K562 (cell line): ENCODE data around the gene SART1. TPM values are rescaled to one million over a fixed set of nuclear protein-coding genes. Genes with fewer than 3 reads are reported as not detected.

Source experiments
- CREM ChIP-seq: IDR thresholded peaks from 2 replicates; pipeline ENCODE4 v1.6.1; 2014; ENCODE audit warnings: antibody characterized with exemption, low read depth
- GATA2 ChIP-seq: sonication (generic); formaldehyde crosslinking; IDR thresholded peaks from 2 replicates; pipeline ENCODE4 v1.4.0; 2020; ENCODE audit warnings: mild to moderate bottlenecking, missing genetic modification reagents
- GTF2A2 ChIP-seq: IDR thresholded peaks from 2 replicates; pipeline ENCODE4 v1.6.1; 2016; ENCODE audit warnings: mild to moderate bottlenecking, missing genetic modification characterization, missing compliant biosample characterization
- HNRNPLL ChIP-seq: fragments of 200-400 bp; formaldehyde crosslinking; IDR thresholded peaks from 2 replicates; pipeline ENCODE4 v1.6.1; 2017; ENCODE audit warnings: low read length, low read depth, mild to moderate bottlenecking; ENCODE audit not compliant: poor library complexity, severe bottlenecking
- MBD2 ChIP-seq: sonication (generic); IDR thresholded peaks from 2 replicates; pipeline ENCODE4 v1.6.1; 2016; ENCODE audit warnings: low read depth, borderline replicate concordance
- NCOA1 ChIP-seq: fragments of 450-650 bp; IDR thresholded peaks from 2 replicates; pipeline ENCODE4 v1.6.1; 2016; ENCODE audit warnings: low read depth
- NCOR1 ChIP-seq: fragments of 450-650 bp; IDR thresholded peaks from 2 replicates; pipeline ENCODE4 v1.6.1; 2016; ENCODE audit warnings: mild to moderate bottlenecking, moderate library complexity
- NFATC3 ChIP-seq: fragments of 450-650 bp; IDR thresholded peaks from 2 replicates; pipeline ENCODE4 v1.6.1; 2017; ENCODE audit warnings: mild to moderate bottlenecking
- NFIC ChIP-seq: fragments of 450-650 bp; IDR thresholded peaks from 2 replicates; pipeline ENCODE4 v1.6.1; 2017; ENCODE audit warnings: mild to moderate bottlenecking, inconsistent platforms
- POLR2G ChIP-seq: fragments of 200-400 bp; formaldehyde crosslinking; IDR thresholded peaks from 2 replicates; pipeline ENCODE4 v1.6.1; 2017; ENCODE audit warnings: low read depth, mild to moderate bottlenecking, antibody characterized with exemption, low read length, moderate library complexity
- RAD21 ChIP-seq, 2 experiments: fragments of 250-450 bp in 1 of 2; fragments of 450-650 bp in 1 of 2; sonication (Bioruptor Pico) in 1 of 2; formaldehyde crosslinking in 1 of 2; IDR thresholded peaks in 1 of 2; conservative IDR thresholded peaks in 1 of 2; 2 replicates each; pipeline versions ENCODE4 v1.4.0 to v1.8.0; 2020 to 2022; ENCODE audit warnings: mild to moderate bottlenecking in 2 of 2, moderate library complexity in 1 of 2
- RNF2 ChIP-seq: sonication (generic); IDR thresholded peaks from 2 replicates; pipeline ENCODE4 v1.6.1; 2016
- SMC3 ChIP-seq: conservative IDR thresholded peaks from 2 replicates; pipeline ENCODE4 v1.6.1; 2011; ENCODE audit warnings: low read depth, low read length, improper control_type of control experiment; ENCODE audit not compliant: insufficient read depth
- ZNF431 ChIP-seq: sonication (generic); formaldehyde crosslinking; IDR thresholded peaks from 2 replicates; pipeline ENCODE4 v1.8.0; 2022; ENCODE audit warnings: mild to moderate bottlenecking, missing genetic modification reagents
- ZNF436 ChIP-seq: fragments of 250-450, 450-650 bp; sonication (Bioruptor Pico); formaldehyde crosslinking; IDR thresholded peaks from 2 replicates; pipeline ENCODE4 v1.7.0; 2020; ENCODE audit warnings: mild to moderate bottlenecking
- ZNF830 ChIP-seq: fragments of 250-450 bp; sonication (Bioruptor Pico); IDR thresholded peaks from 2 replicates; pipeline ENCODE4 v1.5.0; 2021; ENCODE audit warnings: mild to moderate bottlenecking
- polyA plus RNA-seq, 8 experiments: library from polyadenylated mRNA; depleted of rRNA in 4 of 8; stranded (reverse) in 5 of 8; unstranded in 3 of 8; fragments of >200 nt; fragmentation: Nextera tagmentation in 2 of 8; fragmentation: Illumina TruSeq in 1 of 8; extraction: Ambion mirVana in 2 of 8; extraction: Trizol in 1 of 8; gene quantifications; 2 replicates each; pipeline versions ENCODE4 v1.2.1 to v1.2.3, GENCODE V29; 2011 to 2014; ENCODE audit warnings: inconsistent platforms in 1 of 8, missing spikeins in 1 of 8
- total RNA-seq, 7 experiments: library from RNA; depleted of rRNA in 6 of 7; stranded (reverse); fragments of >200 nt in 6 of 7; fragmentation: Illumina TruSeq in 2 of 7; extraction: Trizol in 2 of 7; gene quantifications; 2 replicates each; pipeline versions ENCODE4 v1.2.1 to v1.2.3, GENCODE V29; 2011 to 2021; ENCODE audit warnings: low replicate concordance in 1 of 7
- TF ChIP-seq, protein P1 (sequence below): fragments of 200-800 bp; sonication (Bioruptor generic); IDR thresholded peaks from 2 replicates; pipeline ENCODE4 v1.6.1; 2017; ENCODE audit warnings: missing genetic modification characterization, missing compliant biosample characterization
- TF ChIP-seq, protein P2 (sequence below): fragments of 250-450 bp; sonication (Bioruptor Pico); IDR thresholded peaks from 2 replicates; pipeline ENCODE4 v1.5.0; 2021
- TF ChIP-seq, protein P3 (sequence below): IDR thresholded peaks from 2 replicates; pipeline ENCODE4 v1.6.1; 2014; ENCODE audit warnings: antibody characterized with exemption
- TF ChIP-seq, protein P4 (sequence below): sonication (generic); formaldehyde crosslinking; IDR thresholded peaks from 2 replicates; pipeline ENCODE4 v1.8.0; 2023; ENCODE audit warnings: mild to moderate bottlenecking, missing genetic modification reagents
- TF ChIP-seq, protein P5 (sequence below), 2 experiments: fragments of 450-650 bp in 1 of 2; sonication (generic) in 1 of 2; formaldehyde crosslinking in 1 of 2; IDR thresholded peaks in 1 of 2; conservative IDR thresholded peaks in 1 of 2; 2 replicates each; pipeline versions ENCODE4 v1.6.1 to v1.8.1; 2016 to 2023; ENCODE audit warnings: mild to moderate bottlenecking in 2 of 2, moderate library complexity in 2 of 2, inconsistent platforms in 1 of 2, missing genetic modification reagents in 1 of 2

The SART1 gene
- total and polyA plus RNA-seq, 9 of the 15 experiments (the other 6 are each of a cell fraction or from before 2014, with no cell fraction given) = 4.8 to 84.1 (median 31.7) TPM

DNA sequence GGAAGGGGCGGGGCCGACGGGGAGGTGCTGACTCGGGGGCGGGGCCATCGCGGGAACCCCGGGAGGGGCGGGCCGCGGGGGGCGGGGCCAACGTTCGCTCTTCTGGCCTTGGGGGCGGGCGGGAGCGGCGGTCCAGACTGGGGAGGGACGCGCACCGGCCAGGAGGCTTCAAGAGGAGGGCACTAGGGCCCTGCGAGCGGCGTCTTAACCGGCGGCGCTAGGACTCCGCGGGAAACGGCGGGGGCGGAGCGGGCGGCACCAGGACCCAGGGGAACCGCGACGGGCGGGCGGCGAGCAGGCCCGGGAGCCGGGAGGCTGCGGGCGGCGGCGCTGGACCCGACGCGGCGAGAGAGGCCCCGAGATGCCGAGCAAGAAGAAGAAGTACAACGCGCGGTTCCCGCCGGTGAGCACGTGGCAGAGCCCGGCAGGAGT is 42.4 kb upstream of the SART1 start, which contains the start of gene DRAP1 (continued):
- TF ChIP-seq RAD21 (CRISPR knock-in tag; conservative IDR thresholded peaks at IDR 0.05 in 1 of 2, IDR thresholded peaks at IDR 0.05 in 1 of 2) = peak; percentile 47 to 57
- no peak for TF ChIP-seq ZNF830 (CRISPR knock-in tag)
- TF ChIP-seq, protein P1, sequence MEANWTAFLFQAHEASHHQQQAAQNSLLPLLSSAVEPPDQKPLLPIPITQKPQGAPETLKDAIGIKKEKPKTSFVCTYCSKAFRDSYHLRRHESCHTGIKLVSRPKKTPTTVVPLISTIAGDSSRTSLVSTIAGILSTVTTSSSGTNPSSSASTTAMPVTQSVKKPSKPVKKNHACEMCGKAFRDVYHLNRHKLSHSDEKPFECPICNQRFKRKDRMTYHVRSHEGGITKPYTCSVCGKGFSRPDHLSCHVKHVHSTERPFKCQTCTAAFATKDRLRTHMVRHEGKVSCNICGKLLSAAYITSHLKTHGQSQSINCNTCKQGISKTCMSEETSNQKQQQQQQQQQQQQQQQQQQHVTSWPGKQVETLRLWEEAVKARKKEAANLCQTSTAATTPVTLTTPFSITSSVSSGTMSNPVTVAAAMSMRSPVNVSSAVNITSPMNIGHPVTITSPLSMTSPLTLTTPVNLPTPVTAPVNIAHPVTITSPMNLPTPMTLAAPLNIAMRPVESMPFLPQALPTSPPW (CRISPR knock-in tag) = peak; percentile 94
- TF ChIP-seq ZNF431 (CRISPR knock-in tag) = peak; percentile 74
- TF ChIP-seq, protein P2, sequence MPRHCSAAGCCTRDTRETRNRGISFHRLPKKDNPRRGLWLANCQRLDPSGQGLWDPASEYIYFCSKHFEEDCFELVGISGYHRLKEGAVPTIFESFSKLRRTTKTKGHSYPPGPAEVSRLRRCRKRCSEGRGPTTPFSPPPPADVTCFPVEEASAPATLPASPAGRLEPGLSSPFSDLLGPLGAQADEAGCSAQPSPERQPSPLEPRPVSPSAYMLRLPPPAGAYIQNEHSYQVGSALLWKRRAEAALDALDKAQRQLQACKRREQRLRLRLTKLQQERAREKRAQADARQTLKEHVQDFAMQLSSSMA (CRISPR knock-in tag) = no peak
- no peak for TF ChIP-seq NCOA1
- TF ChIP-seq, protein P3, sequence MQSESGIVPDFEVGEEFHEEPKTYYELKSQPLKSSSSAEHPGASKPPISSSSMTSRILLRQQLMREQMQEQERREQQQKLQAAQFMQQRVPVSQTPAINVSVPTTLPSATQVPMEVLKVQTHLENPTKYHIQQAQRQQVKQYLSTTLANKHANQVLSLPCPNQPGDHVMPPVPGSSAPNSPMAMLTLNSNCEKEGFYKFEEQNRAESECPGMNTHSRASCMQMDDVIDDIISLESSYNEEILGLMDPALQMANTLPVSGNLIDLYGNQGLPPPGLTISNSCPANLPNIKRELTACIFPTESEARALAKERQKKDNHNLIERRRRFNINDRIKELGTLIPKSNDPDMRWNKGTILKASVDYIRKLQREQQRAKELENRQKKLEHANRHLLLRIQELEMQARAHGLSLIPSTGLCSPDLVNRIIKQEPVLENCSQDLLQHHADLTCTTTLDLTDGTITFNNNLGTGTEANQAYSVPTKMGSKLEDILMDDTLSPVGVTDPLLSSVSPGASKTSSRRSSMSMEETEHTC = peak; percentile 51
- no peak for TF ChIP-seq GATA2 (CRISPR knock-in tag)
- peak; percentile 72 for TF ChIP-seq NCOR1
- TF ChIP-seq NFIC = no peak; the same call in 1 of the 2 replicates
- peak; percentile 78 for TF ChIP-seq POLR2G
- TF ChIP-seq HNRNPLL = peak; percentile 53
- TF ChIP-seq RNF2 = peak; percentile 99
- 0 out of 2 replicates have a peak, but pooled peaks have one; percentile 8 for TF ChIP-seq GTF2A2 (tag)
- TF ChIP-seq ZNF436 (CRISPR knock-in tag) = 0 out of 2 replicates have a peak, but pooled peaks have one; percentile 15
- TF ChIP-seq, protein P4, sequence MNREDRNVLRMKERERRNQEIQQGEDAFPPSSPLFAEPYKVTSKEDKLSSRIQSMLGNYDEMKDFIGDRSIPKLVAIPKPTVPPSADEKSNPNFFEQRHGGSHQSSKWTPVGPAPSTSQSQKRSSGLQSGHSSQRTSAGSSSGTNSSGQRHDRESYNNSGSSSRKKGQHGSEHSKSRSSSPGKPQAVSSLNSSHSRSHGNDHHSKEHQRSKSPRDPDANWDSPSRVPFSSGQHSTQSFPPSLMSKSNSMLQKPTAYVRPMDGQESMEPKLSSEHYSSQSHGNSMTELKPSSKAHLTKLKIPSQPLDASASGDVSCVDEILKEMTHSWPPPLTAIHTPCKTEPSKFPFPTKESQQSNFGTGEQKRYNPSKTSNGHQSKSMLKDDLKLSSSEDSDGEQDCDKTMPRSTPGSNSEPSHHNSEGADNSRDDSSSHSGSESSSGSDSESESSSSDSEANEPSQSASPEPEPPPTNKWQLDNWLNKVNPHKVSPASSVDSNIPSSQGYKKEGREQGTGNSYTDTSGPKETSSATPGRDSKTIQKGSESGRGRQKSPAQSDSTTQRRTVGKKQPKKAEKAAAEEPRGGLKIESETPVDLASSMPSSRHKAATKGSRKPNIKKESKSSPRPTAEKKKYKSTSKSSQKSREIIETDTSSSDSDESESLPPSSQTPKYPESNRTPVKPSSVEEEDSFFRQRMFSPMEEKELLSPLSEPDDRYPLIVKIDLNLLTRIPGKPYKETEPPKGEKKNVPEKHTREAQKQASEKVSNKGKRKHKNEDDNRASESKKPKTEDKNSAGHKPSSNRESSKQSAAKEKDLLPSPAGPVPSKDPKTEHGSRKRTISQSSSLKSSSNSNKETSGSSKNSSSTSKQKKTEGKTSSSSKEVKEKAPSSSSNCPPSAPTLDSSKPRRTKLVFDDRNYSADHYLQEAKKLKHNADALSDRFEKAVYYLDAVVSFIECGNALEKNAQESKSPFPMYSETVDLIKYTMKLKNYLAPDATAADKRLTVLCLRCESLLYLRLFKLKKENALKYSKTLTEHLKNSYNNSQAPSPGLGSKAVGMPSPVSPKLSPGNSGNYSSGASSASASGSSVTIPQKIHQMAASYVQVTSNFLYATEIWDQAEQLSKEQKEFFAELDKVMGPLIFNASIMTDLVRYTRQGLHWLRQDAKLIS (CRISPR knock-in tag) = peak; percentile 67; the same call in 1 of the 2 replicates
- TF ChIP-seq SMC3 = 0 out of 2 replicates have a peak, but pooled peaks have one; percentile 9
- TF ChIP-seq, protein P5, sequence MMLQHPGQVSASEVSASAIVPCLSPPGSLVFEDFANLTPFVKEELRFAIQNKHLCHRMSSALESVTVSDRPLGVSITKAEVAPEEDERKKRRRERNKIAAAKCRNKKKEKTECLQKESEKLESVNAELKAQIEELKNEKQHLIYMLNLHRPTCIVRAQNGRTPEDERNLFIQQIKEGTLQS (IDR thresholded peaks at IDR 0.05) = no peak
- TF ChIP-seq, protein P5 (CRISPR knock-in tag; conservative IDR thresholded peaks at IDR 0.05) = 0 out of 2 replicates have a peak, but pooled peaks have one; percentile 35
- TF ChIP-seq NFATC3 = no peak
- TF ChIP-seq CREM = peak; percentile 91
- TF ChIP-seq MBD2 = peak; percentile 42
